ENCODE data around the gene SLC6A2. TPM values are rescaled to one million over a fixed set of nuclear protein-coding genes. Genes with fewer than 3 reads are reported as not detected.
A peak's percentile ranks its signal among the peaks of the same experiment; 100 is the strongest.

Gene SLC6A2
- total RNA-seq, 3 donors from 2014 or later, result 0.15 to 0.66 (median 0.64) TPM

GRCh38 chr16:55700067-55700466, 44.3 kb downstream of the SLC6A2 start:
- TF ChIP-seq POLR2AphosphoS5 (IDR thresholded peaks at IDR 0.05) (no peak), POLR2A (IDR thresholded peaks at IDR 0.05) (no peak), CTCF (IDR thresholded peaks at IDR 0.05) (no peak)
- Histone ChIP-seq H3K9me3 (no peaks in the 10 kb centered on the region), H3K36me3 (no peaks in the 10 kb centered on the region), H3K4me3 (no peak overlapping the region), H3K4me1 (no peaks in the 10 kb centered on the region), H3K27ac (no peak overlapping the region), H3K27me3 (no peaks in the 10 kb centered on the region)
- DNase-seq (ENCODE audit: low spot score in 2 of 2), result no peak
- intact Hi-C loops (cut with DNase I; ENCODE audit: low total_unique reads), result loop anchor here (10.0 kb wide), 1 partner anchor 235 kb away; no protein-coding TSS in a partner anchor

- no peak for TF ChIP-seq POLR2AphosphoS5 (IDR thresholded peaks at IDR 0.05)
- TF ChIP-seq POLR2A (IDR thresholded peaks at IDR 0.05), result no peak
- TF ChIP-seq CTCF (IDR thresholded peaks at IDR 0.05), result no peak
- intact Hi-C loops (cut with DNase I; ENCODE audit: low total_unique reads), result loop anchor here (10.0 kb wide), 1 partner anchor 236 kb away; no protein-coding TSS in a partner anchor
- no peak overlapping the region for H3K4me3 ChIP-seq
- no peaks in the 10 kb centered on the region for H3K9me3 ChIP-seq
- no peak overlapping the region for H3K27ac ChIP-seq
- no peak for DNase-seq (ENCODE audit: low spot score in 2 of 2)
- no peaks in the 10 kb centered on the region for H3K36me3 ChIP-seq
- H3K4me1 ChIP-seq, result no peaks in the 10 kb centered on the region
- H3K27me3 ChIP-seq, result no peaks in the 10 kb centered on the region
These were observed 45.2 kb downstream of the SLC6A2 start for GRCh38 chr16:55700961-55701360.

GRCh38 chr16:55701442-55702319, 45.9 kb downstream of the SLC6A2 start:
- H3K27ac ChIP-seq, result no peak overlapping the region
- H3K27me3 ChIP-seq, result no peaks in the 10 kb centered on the region
- H3K4me3 ChIP-seq, result no peak overlapping the region
- no peaks in the 10 kb centered on the region for H3K9me3 ChIP-seq
- DNase-seq (ENCODE audit: low spot score in 2 of 2), result peak in 1 of 2 donors; percentile 28
- intact Hi-C loops (cut with DNase I; ENCODE audit: low total_unique reads), result loop anchor here (10.0 kb wide), 1 partner anchor 237 kb away; no protein-coding TSS in a partner anchor
- no peaks in the 10 kb centered on the region for H3K36me3 ChIP-seq
- H3K4me1 ChIP-seq, result no peaks in the 10 kb centered on the region
- TF ChIP-seq POLR2AphosphoS5 (IDR thresholded peaks at IDR 0.05), result no peak
- TF ChIP-seq CTCF (IDR thresholded peaks at IDR 0.05), result peak in 2 of 3 donors; percentile 62 to 67
- TF ChIP-seq POLR2A (IDR thresholded peaks at IDR 0.05), result no peak

GRCh38 chr16:55703003-55704001, 47.5 kb downstream of the SLC6A2 start:
- H3K36me3 ChIP-seq, result no peaks in the 10 kb centered on the region
- no peaks in the 10 kb centered on the region for H3K4me1 ChIP-seq
- no peak for DNase-seq (ENCODE audit: low spot score in 2 of 2)
- H3K27ac ChIP-seq, result no peak overlapping the region
- intact Hi-C loops (cut with DNase I; ENCODE audit: low total_unique reads), result loop anchor here (10.0 kb wide), 1 partner anchor 239 kb away; no protein-coding TSS in a partner anchor
- TF ChIP-seq POLR2AphosphoS5 (IDR thresholded peaks at IDR 0.05) (no peak), CTCF (IDR thresholded peaks at IDR 0.05) (peak; percentile 34 to 55 (median 53)), POLR2A (IDR thresholded peaks at IDR 0.05) (no peak)
- no peaks in the 10 kb centered on the region for H3K9me3 ChIP-seq
- H3K4me3 ChIP-seq, result no peak overlapping the region
- no peaks in the 10 kb centered on the region for H3K27me3 ChIP-seq
